Spleen (tissue), 7 donors: ENCODE data around the gene PPP1R3A.

Experiments used
- POLR2A ChIP-seq, 3 donors: fragments of 450-650 bp; IDR thresholded peaks; one replicate each; pipeline ENCODE4 v1.5.1; 2017; ENCODE audit warnings: antibody characterized with exemption in 3 of 3, mild to moderate bottlenecking in 1 of 3
- TF ChIP-seq, protein P1 (sequence below), 11 experiments: fragments of 200-600 bp in 7 of 11; fragments of 450-650 bp in 4 of 11; sonication (generic) in 4 of 11; IDR thresholded peaks in 8 of 11; conservative IDR thresholded peaks in 3 of 11; 1 replicate in 7 of 11; 2 replicates in 4 of 11; pipeline versions ENCODE4 v1.4.0 to v1.8.0; 2016 to 2021; ENCODE audit warnings: antibody characterized with exemption in 11 of 11, inconsistent platforms in 4 of 11, mild to moderate bottlenecking in 1 of 11
- donor health status: DM: no; HTN: no; CAD: no; lungs with moderate emphysema.
- donor health status: DM: no; HTN: no; CAD: no.
- donor health status: DM: no; HTN: no; CAD: no.

DNA sequence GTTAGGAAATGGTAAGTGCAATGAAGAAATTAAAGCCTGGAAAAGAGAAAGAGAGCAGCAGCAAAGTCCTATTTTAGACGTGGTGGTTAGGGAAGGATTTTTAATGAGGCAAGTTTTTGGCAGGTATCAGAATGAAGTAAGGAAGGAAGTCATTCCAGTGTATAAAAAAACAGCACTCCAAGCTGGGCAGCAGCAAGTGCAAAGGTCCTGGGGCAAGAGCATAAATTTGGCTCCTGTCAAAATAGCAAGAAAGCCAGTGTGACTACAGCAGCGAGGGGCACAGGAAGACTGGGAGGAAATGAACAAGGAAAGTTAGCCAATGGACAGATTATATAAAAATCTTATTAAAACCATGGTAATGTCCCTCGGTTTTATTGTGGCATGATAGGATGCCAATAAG is 90.2 kb downstream of the PPP1R3A start:
- TF ChIP-seq, protein P1, sequence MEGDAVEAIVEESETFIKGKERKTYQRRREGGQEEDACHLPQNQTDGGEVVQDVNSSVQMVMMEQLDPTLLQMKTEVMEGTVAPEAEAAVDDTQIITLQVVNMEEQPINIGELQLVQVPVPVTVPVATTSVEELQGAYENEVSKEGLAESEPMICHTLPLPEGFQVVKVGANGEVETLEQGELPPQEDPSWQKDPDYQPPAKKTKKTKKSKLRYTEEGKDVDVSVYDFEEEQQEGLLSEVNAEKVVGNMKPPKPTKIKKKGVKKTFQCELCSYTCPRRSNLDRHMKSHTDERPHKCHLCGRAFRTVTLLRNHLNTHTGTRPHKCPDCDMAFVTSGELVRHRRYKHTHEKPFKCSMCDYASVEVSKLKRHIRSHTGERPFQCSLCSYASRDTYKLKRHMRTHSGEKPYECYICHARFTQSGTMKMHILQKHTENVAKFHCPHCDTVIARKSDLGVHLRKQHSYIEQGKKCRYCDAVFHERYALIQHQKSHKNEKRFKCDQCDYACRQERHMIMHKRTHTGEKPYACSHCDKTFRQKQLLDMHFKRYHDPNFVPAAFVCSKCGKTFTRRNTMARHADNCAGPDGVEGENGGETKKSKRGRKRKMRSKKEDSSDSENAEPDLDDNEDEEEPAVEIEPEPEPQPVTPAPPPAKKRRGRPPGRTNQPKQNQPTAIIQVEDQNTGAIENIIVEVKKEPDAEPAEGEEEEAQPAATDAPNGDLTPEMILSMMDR (IDR thresholded peaks at IDR 0.05 in 8 of 11, conservative IDR thresholded peaks at IDR 0.05 in 3 of 11), result no peak
- TF ChIP-seq POLR2A (IDR thresholded peaks at IDR 0.05), result no peak
